Transverse colon (tissue), 4 donors: Measurements from ENCODE around the gene FARP1. TPM values are rescaled to one million over a fixed set of nuclear protein-coding genes. Genes with fewer than 3 reads are reported as not detected.

Experiments
- DNase-seq: peaks from one replicate; pipeline ENCODE4 v3.0.0-alpha.2; 2019
- H3K27ac ChIP-seq, 4 donors: fragments of 200-600 bp; sonication (generic); 2 replicates each; pipeline ENCODE4 v1.5.1; 2016 to 2018; ENCODE audit warnings: inconsistent platforms in 4 of 4
- H3K27me3 ChIP-seq: fragments of 200-600 bp; sonication (generic); 2 replicates; pipeline ENCODE4 v1.5.1; 2017; ENCODE audit warnings: inconsistent platforms
- H3K36me3 ChIP-seq, 4 donors: fragments of 200-600 bp; sonication (generic); 2 replicates each; pipeline ENCODE4 v1.5.1; 2017 to 2019; ENCODE audit warnings: inconsistent platforms in 4 of 4
- H3K4me1 ChIP-seq, 4 donors: fragments of 200-600 bp; sonication (generic); 2 replicates each; pipeline ENCODE4 v1.5.1; 2017 to 2020; ENCODE audit warnings: inconsistent platforms in 4 of 4
- H3K4me3 ChIP-seq, 4 donors: fragments of 200-600 bp; sonication (generic); 1 replicate in 1 of 4; 2 replicates in 3 of 4; pipeline versions ENCODE4 v1.5.1 to v1.6.1; 2017 to 2019; ENCODE audit warnings: inconsistent platforms in 4 of 4
- H3K9me3 ChIP-seq, 2 donors: fragments of 200-600 bp; sonication (generic); 2 replicates each; pipeline ENCODE4 v1.5.1; 2017 to 2019; ENCODE audit warnings: inconsistent platforms in 2 of 2
- EP300 ChIP-seq: sonication (generic); formaldehyde crosslinking; IDR thresholded peaks from one replicate; pipeline ENCODE4 v1.6.1; 2017; ENCODE audit warnings: antibody characterized with exemption, low read depth
- POLR2A ChIP-seq: fragments of 450-650 bp; IDR thresholded peaks from one replicate; pipeline ENCODE4 v1.6.1; 2016; ENCODE audit warnings: antibody characterized with exemption, mild to moderate bottlenecking, moderate library complexity
- POLR2AphosphoS5 ChIP-seq, 3 donors: sonication (generic); formaldehyde crosslinking; IDR thresholded peaks; one replicate each; pipeline ENCODE4 v1.6.1; 2016; ENCODE audit warnings: antibody characterized with exemption in 3 of 3
- WGBS, 2 donors: methylation state at CpG; one replicate each; pipeline ENCODE4 v1.1.5; 2018; ENCODE audit warnings: low coverage in 1 of 2; 5-methylcytosine and 5-hydroxymethylcytosine counted together
- in situ Hi-C, 4 donors: fragments of 200-750 bp; cut with MboI; loops; one replicate each; pipeline versions ENCODE4 v1.15.0 to v1.15.1; 2017; ENCODE audit warnings: low sequenced_read_pairs in 3 of 4, low pct_ligation_motif_present in 1 of 4, low pct_unique_long_range_greater_than_20kb in 1 of 4
- intact Hi-C: fragments of 100-400 bp; cut with DNase I; formaldehyde crosslinking; loops from one replicate; pipeline ENCODE4 v1.15.1; 2023; ENCODE audit warnings: low total_unique reads
- total RNA-seq, 4 donors: library from RNA; depleted of rRNA; stranded (reverse); fragments of >200 nt; gene quantifications; one replicate each; pipeline ENCODE4 v1.1.0, GENCODE V29; 2016
- TF ChIP-seq, protein P1 (sequence below), 5 experiments: fragments of 200-600 bp in 3 of 5; fragments of 450-650 bp in 2 of 5; sonication (generic) in 3 of 5; IDR thresholded peaks; 1 replicate in 2 of 5; 2 replicates in 3 of 5; pipeline ENCODE4 v1.5.1; 2016 to 2017; ENCODE audit warnings: antibody characterized with exemption in 5 of 5, inconsistent platforms in 3 of 5, mild to moderate bottlenecking in 2 of 5, moderate library complexity in 1 of 5

FARP1 gene
- total RNA-seq, 4 donors from 2014 or later = 32.8 to 41.8 (median 38.3) TPM

DNA sequence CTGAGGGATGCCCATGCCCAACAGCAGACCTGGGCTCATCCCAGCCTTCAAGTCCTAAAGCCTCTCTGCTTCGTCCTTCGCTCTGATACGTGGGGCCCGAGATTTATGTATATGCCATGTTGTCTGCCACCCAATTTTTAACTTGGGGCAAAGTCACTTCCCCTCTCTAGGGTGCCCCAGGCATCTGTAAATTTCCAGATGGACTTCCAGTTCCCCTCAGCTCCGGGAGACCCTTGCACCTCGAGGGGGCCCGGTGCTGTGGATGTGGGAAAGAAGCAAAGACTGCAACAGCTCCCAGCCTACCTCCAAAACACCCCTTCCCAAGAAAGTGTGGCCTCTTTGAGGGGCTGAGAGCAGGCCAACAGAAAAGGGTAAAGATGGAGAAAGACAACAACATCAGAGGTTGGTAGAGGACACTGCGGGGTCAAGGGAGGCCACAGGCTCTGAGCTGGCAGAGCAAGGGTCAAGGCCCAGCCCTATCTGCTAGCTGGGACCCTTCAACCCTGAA, 336.7 kb downstream of the FARP1 start:
- in situ Hi-C loops (loop anchor here in 1 of 4 donors (10.0 kb wide), 1 partner anchor 105 kb away; no protein-coding TSS in a partner anchor), intact Hi-C loops (no loop called here)
- WGBS, 2 donors = 100% methylated on average over 1 to 8 of the region's 8 CpGs
- Histone ChIP-seq H3K4me1 (peaks cover 45 to 67% (median 60%) of the 10 kb centered on the region in 4 donors), H3K36me3 (no peaks in the 10 kb centered on the region), H3K4me3 (no peak overlapping the region), H3K9me3 (no peaks in the 10 kb centered on the region), H3K27me3 (no peaks in the 10 kb centered on the region), H3K27ac (peak overlapping the region; percentile 13 to 88 (median 38))
- TF ChIP-seq POLR2AphosphoS5 (IDR thresholded peaks at IDR 0.05) (no peak), POLR2A (no peak), EP300 (no peak)
- TF ChIP-seq, protein P1, sequence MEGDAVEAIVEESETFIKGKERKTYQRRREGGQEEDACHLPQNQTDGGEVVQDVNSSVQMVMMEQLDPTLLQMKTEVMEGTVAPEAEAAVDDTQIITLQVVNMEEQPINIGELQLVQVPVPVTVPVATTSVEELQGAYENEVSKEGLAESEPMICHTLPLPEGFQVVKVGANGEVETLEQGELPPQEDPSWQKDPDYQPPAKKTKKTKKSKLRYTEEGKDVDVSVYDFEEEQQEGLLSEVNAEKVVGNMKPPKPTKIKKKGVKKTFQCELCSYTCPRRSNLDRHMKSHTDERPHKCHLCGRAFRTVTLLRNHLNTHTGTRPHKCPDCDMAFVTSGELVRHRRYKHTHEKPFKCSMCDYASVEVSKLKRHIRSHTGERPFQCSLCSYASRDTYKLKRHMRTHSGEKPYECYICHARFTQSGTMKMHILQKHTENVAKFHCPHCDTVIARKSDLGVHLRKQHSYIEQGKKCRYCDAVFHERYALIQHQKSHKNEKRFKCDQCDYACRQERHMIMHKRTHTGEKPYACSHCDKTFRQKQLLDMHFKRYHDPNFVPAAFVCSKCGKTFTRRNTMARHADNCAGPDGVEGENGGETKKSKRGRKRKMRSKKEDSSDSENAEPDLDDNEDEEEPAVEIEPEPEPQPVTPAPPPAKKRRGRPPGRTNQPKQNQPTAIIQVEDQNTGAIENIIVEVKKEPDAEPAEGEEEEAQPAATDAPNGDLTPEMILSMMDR (IDR thresholded peaks at IDR 0.05) = no peak
- DNase-seq = no peak

DNA sequence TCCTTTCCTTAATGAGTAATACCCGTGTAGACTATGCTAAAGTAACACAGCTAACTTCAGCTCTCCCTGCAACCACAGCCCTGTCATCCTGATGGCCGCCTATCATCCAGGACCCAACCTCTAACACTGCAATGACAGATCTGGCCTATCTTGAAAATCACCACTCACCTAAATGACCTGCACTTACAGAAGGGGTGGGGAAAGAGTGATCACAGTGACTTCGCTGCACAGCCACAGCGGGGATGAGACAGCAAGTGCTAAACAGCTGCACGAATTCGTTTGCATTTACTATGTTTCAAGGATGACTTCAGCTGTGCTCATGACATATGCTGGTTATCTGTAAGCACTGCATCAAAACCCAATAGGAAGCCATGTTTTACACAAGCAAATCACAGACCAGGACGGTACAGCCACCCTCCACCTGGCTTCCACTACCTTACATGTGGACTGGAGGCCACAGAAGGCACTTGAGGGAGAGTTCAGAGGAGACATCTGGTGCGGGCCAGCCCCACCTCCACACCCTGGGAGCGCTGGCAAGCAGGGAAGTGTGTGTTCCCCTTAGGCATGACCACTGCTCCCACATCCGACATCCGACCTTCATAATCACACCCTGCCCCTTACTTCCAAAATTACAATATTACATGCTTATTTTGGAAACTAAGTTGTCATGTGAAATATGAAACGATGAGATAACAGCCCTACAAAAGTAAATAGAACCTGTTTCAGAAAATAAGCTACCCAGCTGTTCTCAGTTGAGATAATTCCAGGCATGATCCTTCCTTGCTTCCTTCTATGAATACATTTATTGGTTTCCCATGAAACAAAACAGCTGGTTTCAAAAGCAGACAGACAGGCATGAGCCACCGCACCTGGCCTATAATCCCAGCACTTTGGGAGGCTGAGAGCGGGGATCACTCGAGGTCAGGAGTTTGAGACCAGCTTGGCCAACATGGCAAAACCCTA, 338.3 kb downstream of the FARP1 start:
- H3K4me3 ChIP-seq = no peak overlapping the region
- 47 to 65% methylated on average over 8 to 15 of the region's 15 CpGs for WGBS, 2 donors
- H3K27me3 ChIP-seq = no peaks in the 10 kb centered on the region
- peaks cover 54 to 73% (median 66%) of the 10 kb centered on the region in 4 donors for H3K4me1 ChIP-seq
- in situ Hi-C loops = no loop called here
- H3K36me3 ChIP-seq = no peaks in the 10 kb centered on the region
- TF ChIP-seq, protein P1 (IDR thresholded peaks at IDR 0.05) = no peak
- TF ChIP-seq POLR2A = no peak
- TF ChIP-seq POLR2AphosphoS5 (IDR thresholded peaks at IDR 0.05) = peak; percentile 49 to 66 (median 49)
- no peaks in the 10 kb centered on the region for H3K9me3 ChIP-seq
- intact Hi-C loops = no loop called here
- H3K27ac ChIP-seq = peak overlapping the region; percentile 83 to 88 (median 84)
- peak; percentile 46 for DNase-seq

DNA sequence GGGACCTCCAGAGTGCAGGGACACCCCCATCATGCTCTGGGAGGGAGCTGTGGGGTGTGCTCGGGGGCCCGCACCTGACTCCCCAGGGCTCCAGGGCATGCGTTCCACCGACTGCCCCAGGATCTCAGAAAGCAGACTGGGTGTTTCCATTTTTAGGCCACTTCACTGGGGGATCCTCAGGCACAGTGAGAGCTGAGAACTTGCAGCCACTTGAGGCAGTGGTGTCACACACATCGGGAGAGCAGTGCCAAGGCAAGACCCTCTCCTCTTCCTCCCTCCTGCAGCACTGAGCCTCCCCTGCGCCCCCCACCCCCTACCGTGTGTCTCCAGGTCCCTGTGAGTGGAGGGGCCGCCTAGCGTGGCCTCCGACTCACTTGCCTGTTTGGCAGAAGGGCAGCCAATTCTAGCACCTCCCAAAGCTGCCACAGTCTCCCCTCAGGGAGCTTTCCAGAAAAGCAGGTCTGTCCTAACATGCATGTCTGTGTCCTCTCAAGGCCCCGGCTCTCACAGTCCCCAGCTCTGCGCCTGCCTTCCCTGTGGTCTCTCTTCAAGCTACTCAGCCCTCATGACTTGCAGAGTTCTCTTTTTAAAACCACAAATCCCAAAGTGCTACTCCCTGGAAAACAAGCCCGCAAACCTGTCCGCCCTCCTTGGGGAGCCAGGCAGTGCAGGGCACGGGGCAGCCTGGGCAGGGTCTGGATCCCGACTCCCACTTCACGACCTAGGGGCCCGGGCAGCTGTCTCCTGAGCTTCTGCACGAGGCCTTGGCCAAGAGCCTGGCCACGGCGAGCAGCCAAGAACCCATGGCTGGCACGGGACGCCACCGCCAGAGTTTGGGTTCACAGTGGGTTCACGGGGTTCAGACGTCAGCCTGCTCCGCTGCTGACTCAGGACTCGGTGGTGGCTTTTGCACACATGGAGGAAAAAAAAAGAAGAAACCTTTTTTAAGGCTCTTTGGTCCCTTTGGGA, 339.9 kb downstream of the FARP1 start:
- Histone ChIP-seq H3K9me3 (no peaks in the 10 kb centered on the region), H3K4me1 (peaks cover 54 to 81% (median 62%) of the 10 kb centered on the region in 4 donors), H3K4me3 (peak overlapping the region in 1 of 4 donors; percentile 1), H3K27ac (peak overlapping the region; percentile 83 to 88 (median 84)), H3K27me3 (no peaks in the 10 kb centered on the region), H3K36me3 (no peaks in the 10 kb centered on the region)
- in situ Hi-C loops (no loop called here), intact Hi-C loops (no loop called here)
- TF ChIP-seq EP300 (no peak), POLR2AphosphoS5 (IDR thresholded peaks at IDR 0.05) (peak in 2 of 3 donors; percentile 21 to 43)
- DNase-seq = peak; percentile 71
- 36 to 50% methylated on average over 2 to 28 of the region's 28 CpGs for WGBS, 2 donors

DNA sequence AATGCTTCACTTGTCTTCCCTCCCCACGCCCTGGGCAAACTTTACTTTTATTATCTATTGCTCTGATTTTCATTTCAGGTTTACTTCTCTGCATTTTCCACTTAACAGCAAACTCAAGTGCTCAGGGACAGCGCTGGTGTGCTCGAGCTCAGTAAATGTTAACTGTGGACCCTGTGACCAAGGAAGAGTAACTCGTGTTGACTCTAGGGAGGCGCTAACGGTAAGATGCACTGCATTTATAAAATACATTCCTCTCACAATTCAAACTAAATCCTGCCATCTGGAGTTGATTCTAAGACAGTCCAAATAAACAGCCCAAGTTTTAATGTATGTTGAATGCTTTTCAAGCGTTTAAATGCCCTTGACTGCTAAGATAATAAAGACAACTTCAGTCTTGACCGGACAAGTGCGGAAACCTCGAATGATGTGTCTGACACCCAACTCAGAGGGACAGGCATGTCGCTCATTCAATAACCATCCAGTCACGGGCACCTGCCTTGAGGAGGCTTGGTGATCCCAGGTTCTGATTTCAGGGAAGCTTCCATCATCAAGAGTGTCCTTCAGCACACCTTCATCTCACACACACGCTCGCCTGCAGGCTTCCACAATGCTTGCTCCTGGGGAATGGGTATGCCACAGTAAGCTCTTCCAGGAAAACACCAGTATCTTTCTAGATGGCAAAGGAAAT, 340.9 kb downstream of the FARP1 start:
- H3K27me3 ChIP-seq = no peaks in the 10 kb centered on the region
- peaks cover 53 to 91% (median 62%) of the 10 kb centered on the region in 4 donors for H3K4me1 ChIP-seq
- intact Hi-C loops (no loop called here), in situ Hi-C loops (no loop called here)
- no peak overlapping the region for H3K4me3 ChIP-seq
- TF ChIP-seq POLR2AphosphoS5 (IDR thresholded peaks at IDR 0.05) = no peak
- TF ChIP-seq EP300 = no peak
- no peak for TF ChIP-seq POLR2A
- TF ChIP-seq, protein P1 (IDR thresholded peaks at IDR 0.05) = no peak
- no peak for DNase-seq
- 47 to 49% methylated on average over 5 to 14 of the region's 14 CpGs for WGBS, 2 donors
- no peaks in the 10 kb centered on the region for H3K36me3 ChIP-seq
- peak overlapping the region; percentile 83 to 88 (median 84) for H3K27ac ChIP-seq
- no peaks in the 10 kb centered on the region for H3K9me3 ChIP-seq
